Stimulated activated CD4-positive, alpha-beta T cell treated with anti-CD3 and anti-CD28 coated beads, Interleukin-1b, Interleukin-23, amount 100 ng/mL, for 4 hours (primary cell): ENCODE data around the gene VWA3B.
"Not testable (repeated sequence)": the region's sequence is repeated elsewhere in the genome, so short reads cannot be mapped to it uniquely, and the experiment has no call there.

ENCODE experiments used
- DNase-seq, 2 donors: peaks; one replicate each; pipeline ENCODE4 v3.0.0-alpha.2; 2020; ENCODE audit warnings: low read depth in 2 of 2

VWA3B gene

DNA sequence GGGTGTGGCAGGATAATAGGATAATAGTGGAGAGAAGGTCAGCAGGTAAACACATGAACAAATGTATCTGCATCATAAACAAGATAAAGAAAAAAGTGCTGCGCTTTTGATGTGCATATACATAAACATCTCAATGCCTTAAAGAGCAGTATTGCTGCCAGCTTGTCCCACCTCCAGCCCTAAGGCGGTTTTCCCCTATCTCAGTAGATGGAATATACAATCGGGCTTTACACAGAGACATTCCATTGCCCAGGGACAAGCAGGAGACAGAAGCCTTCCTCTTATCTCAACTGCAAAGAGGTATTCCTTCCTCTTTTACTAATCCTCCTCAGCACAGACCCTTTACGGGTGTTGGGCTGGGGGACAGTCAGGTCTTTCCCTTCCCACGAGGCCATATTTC, 43.1 kb downstream of the VWA3B start:
- DNase-seq, result not testable (repeated sequence)

GRCh38 chr2:98134172-98135005, 47.4 kb downstream of the VWA3B start:
- DNase-seq, result no peak

GRCh38 chr2:98137196-98137595, 50.2 kb downstream of the VWA3B start:
- no peak for DNase-seq

GRCh38 chr2:98138978-98139377, 52.0 kb downstream of the VWA3B start:
- not testable (repeated sequence) for DNase-seq

DNA sequence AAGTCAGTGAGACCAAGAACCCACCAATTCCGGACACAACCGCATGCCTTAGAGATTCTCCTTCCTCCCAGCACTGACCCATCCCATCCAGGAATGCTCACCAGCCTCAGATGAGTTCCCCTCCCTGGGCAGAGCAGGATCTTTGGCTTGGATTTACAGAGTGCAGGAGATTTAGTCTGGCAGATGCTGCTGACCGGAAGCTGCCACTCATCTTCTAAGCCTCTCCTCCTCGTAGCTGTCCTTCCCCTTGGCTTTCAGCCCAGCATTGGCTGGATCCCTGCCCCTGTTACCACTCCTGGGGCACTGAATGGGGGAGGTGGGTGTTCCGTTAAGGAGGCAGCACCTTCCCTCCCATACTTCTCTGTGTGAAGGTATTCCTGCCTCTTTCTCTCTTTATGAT, 53.2 kb downstream of the VWA3B start:
- DNase-seq, result no peak

- DNase-seq, result no peak
Observed at GRCh38 chr2:98142106-98142791, 55.3 kb downstream of the VWA3B start.

- DNase-seq, result no peak
Observed at GRCh38 chr2:98145070-98145469, 58.1 kb downstream of the VWA3B start.

- not testable (repeated sequence) for DNase-seq
Observed at GRCh38 chr2:98147900-98148299, 60.9 kb downstream of the VWA3B start.

- DNase-seq, result no peak
Observed at GRCh38 chr2:98148595-98149332, 61.8 kb downstream of the VWA3B start.

DNA sequence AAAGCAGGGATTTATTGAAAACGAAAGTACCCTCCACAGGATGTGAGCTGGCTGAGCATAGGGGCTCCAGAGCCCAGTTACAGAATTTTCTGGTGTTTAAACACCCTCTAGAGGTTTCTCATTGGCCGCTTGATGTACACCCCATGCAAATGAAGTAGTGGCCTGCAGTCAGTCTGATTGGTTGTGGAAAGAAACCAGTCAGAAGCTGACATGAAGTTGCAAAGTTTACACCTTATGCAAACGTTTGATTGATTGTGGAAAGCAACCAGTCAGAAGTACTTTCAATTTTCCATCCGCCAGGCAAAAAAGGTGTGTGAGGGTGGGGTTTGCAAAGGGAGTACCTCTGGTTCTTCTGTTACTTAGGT, 62.3 kb downstream of the VWA3B start:
- DNase-seq, result no peak

DNA sequence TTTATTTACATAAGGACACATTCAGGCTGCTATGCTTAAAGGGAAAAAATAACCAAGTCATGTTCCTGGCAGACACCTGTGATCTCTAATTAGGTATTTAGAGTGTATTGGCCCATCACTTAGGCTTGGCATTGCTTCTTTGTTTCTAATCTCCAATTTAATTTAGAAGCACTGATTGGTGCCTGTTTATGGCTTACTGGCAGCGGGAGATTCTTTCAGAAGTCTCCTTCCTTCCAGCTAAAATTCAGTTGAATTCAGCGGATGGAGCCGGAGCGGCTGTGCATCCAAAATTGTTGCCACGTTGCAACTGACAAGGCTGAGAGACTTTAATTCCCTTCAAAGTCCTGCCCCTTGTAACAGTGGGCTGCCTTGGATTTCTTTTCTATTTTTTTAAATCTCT, 66.5 kb downstream of the VWA3B start:
- DNase-seq, result no peak

DNA sequence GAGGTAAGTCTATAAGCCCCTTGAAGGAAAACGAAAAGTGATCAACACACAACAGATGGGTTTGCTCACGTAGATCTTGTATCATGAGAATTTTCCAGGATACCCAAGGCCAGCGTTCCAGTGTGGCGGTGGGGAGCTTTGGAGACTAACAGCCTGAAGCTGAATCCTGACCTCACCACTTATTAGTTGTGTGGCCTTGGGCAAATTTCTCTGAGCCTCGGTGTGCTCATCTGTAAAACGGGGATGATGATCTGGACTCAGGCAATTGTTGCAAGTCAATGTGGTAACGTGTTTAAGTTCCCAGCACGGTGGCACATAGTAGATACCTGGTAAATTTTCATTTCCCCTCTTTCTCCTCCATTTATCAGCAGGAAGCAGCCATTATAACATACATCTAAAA, 68.3 kb downstream of the VWA3B start:
- no peak for DNase-seq

DNA sequence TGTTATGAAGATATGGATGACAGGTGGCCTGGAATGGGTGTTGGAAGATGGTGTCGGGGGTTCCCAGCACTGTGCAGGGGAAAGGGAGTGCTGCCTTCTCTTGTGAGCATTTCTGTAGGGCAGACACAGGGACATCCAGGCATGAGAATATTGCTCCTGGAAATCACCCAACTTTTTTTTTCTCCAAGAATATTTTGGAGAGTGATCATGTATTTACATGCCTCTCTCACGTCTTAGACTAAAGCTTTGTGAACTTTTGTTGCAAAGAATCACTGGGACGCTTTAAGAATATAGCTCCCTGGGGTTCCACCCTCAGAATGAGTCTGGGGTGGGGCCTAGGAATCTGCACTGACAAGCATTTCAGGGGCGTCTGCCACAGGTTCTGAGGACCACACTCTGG, 68.7 kb downstream of the VWA3B start:
- no peak for DNase-seq

DNA sequence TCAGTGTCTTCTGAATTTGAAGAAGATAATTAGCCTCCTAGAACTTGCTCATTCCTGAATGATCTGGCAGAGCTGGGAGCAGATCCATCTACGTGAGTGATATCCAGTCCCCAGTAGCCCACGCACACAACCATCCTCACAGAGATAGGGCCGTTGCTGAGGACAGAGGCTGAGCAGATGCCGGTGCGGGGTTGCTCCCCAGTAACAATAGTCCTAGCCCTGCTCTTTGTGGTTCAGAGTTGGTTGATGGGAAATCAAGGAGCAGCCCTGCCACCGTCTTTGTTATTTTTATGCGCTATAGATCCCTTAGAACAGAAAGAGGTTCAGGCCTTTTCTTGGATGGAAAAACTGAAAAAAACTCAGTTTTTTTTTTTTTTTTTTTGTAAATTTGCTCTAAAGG, 69.3 kb downstream of the VWA3B start:
- DNase-seq, result no peak

- DNase-seq, result no peak
Observed at GRCh38 chr2:98157557-98157956, 70.6 kb downstream of the VWA3B start.

DNA sequence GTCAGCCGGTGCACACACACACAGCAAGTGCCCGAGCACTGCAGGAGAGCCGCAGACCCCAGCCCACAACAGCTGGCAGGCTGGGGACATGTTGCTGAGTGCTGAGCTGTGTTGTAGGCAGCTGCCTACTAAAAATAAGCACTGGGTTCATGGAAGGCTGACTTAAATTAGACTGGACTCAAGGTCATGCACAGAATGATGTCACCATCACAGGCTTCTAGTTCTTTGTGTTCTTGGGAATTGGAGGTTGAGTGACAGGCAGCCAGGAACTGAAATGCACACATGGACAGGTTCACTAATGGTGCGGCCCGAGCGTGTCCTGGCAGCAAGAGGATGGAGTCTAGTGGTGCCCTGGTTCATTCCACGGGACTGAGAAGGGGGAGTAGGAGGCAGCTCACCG, 71.3 kb downstream of the VWA3B start:
- no peak for DNase-seq

DNA sequence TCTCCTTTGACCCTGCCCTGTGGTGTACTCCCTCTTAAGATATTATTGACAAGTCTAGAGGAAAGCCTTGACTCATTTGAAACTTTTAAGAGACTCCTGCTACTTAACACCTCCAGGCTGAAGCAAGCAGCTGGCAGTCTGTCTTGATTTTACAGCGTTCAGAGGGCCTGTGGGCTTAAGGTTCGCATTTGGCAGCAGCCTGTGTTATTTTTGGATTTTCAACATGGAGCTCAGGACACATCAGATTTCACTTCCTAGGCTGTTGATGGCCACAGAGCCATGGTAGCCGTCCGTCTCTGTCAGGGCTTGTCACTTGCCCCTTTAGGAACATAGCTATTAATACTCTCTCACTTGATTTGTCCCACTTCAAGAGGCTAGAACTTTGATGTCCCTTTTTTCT, 73.6 kb downstream of the VWA3B start:
- no peak for DNase-seq

- DNase-seq, result no peak
Observed at GRCh38 chr2:98161186-98161585, 74.2 kb downstream of the VWA3B start.

DNA sequence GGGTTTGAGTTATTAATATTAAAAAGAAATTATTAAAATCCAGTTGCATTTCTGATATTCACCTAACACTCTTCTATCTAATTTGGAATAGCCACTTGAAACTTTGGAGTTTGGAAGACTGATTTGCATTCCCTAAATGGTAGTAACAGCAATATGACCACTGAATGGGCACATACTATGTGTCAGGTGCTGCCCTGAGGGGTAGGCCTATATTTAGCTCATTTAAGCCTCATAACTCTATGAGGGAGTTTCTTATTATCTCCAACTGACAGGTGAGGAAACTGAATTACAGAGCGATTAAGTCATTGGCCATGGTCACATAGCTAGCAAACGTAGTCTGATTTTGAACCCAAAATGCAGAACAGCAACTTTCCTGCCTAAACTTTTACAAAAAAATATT, 77.3 kb downstream of the VWA3B start:
- no peak for DNase-seq

DNA sequence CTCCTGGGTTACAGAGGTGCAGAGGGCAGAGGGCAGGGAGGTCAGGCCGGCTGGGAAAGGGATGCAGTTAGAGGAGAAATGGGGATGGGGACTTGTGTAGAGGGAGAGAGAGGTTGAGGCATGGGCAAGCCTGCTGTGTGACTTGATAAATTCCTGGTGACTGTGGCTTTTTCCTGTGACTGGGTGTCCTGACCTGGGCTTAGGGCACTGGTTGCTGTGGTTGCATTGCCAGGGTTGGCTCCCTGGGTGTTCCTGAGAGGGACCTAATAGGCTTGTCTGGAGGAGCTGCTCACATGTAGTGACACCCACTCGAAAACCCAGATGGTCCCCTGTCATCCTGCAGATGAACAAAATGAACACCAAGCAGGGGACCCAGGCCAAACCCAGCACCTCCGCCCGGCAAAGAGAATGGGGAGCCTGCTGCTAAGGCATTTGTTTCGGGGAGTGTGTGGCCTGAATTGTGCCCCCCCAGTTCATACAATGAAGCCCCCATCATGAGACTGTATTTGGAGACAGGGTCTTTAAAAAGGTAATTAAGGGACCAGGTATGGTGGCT, 78.6 kb downstream of the VWA3B start:
- no peak for DNase-seq

GRCh38 chr2:98167916-98168315, 80.9 kb downstream of the VWA3B start:
- no peak for DNase-seq

GRCh38 chr2:98170076-98170475, 83.1 kb downstream of the VWA3B start:
- DNase-seq, result no peak
